K562 (cell line): ENCODE measurements around the gene BLM. TPM values are rescaled to one million over a fixed set of nuclear protein-coding genes. Genes with fewer than 3 reads are reported as not detected.

ENCODE experiments used
- ATAC-seq: fragments of 200-7000 bp; cut with Tn5 transposase; 3 replicates; pipeline ENCODE4 v1.9.1; 2020; ENCODE audit warnings: moderate library complexity
- BruUV-seq: library from RNA; stranded (reverse); fragments of 400-500 nt; replicated peaks from 2 replicates; lab custom pipeline; 2021; lab: Mats Ljungman, UMichigan
- CTCF ChIA-PET: fragments of 300-600 bp; formaldehyde crosslinking; extraction: SDS; loops from one replicate; lab custom pipeline; 2021; ENCODE audit warnings: low intra/inter-chr PET ratio; lab: Yijun Ruan, JAX
- POLR2A ChIA-PET: fragments of 300-600, 350-650 bp; sonication (Branson Sonifier 250); formaldehyde crosslinking; extraction: SDS; loops from one replicate; lab custom pipeline; 2021; ENCODE audit warnings: antibody characterized with exemption, inconsistent platforms; lab: Yijun Ruan, JAX
- DNase-seq, 4 experiments: peaks; one replicate each; pipeline versions ENCODE4 v3.0.0 to v3.0.0-alpha.2; 2011 to 2018; ENCODE audit warnings: low spot score in 3 of 4, mixed read lengths in 3 of 4; ENCODE audit errors: extremely low read depth in 1 of 4
- FAIRE-seq: peaks from 2 replicates; lab custom pipeline; 2011; peaks lifted over from hg19 to GRCh38; lab: Jason Lieb, UNC
- H2AFZ ChIP-seq: 2 replicates; pipeline ENCODE4 v1.6.0; 2011; ENCODE audit warnings: low read depth, low read length, control low read depth, inconsistent platforms
- H3K27ac ChIP-seq: fragments of 200-600 bp; 3 replicates; pipeline ENCODE4 v1.8.0; 2011; ENCODE audit warnings: low read depth, mild to moderate bottlenecking, control low read depth, inconsistent platforms, low read length, moderate library complexity, mixed read lengths; ENCODE audit errors: extremely low read depth
- H3K27me3 ChIP-seq, 2 experiments: fragments of 300-600 bp in 1 of 2; 2 replicates in 1 of 2; 3 replicates in 1 of 2; pipeline versions ENCODE4 v1.6.0 to v1.8.0; 2011; ENCODE audit warnings: inconsistent platforms in 2 of 2, low read length in 2 of 2, mild to moderate bottlenecking in 1 of 2, mixed read lengths in 1 of 2, moderate library complexity in 1 of 2; ENCODE audit not compliant: control insufficient read depth in 2 of 2, insufficient read depth in 2 of 2
- H3K36me3 ChIP-seq: fragments of 300-600 bp; 3 replicates; pipeline ENCODE4 v1.8.0; 2011; ENCODE audit warnings: mild to moderate bottlenecking, low read length, inconsistent platforms; ENCODE audit not compliant: control insufficient read depth, insufficient read depth
- H3K4me1 ChIP-seq, 2 experiments: fragments of 200-600 bp in 1 of 2; replicated peaks in 1 of 2; 2 replicates in 1 of 2; 3 replicates in 1 of 2; pipeline versions ENCODE4 v1.5.1 to v1.8.0; 2011; ENCODE audit warnings: inconsistent platforms in 2 of 2, low read length in 2 of 2, mild to moderate bottlenecking in 1 of 2, mixed read lengths in 1 of 2, moderate library complexity in 1 of 2; ENCODE audit not compliant: control insufficient read depth in 2 of 2, insufficient read depth in 2 of 2
- H3K4me2 ChIP-seq: 2 replicates; pipeline ENCODE4 v1.6.1; 2011; ENCODE audit warnings: low read length, control low read depth, inconsistent platforms, mixed read lengths; ENCODE audit not compliant: insufficient read depth
- H3K4me3 ChIP-seq: fragments of 200-600 bp; sonication (generic), shearing (Covaris generic); 2 replicates; pipeline ENCODE4 v1.5.1; 2016; ENCODE audit warnings: control low read depth, inconsistent platforms
- H3K79me2 ChIP-seq: fragments of 200-600 bp; 3 replicates; pipeline ENCODE4 v1.8.0; 2011; ENCODE audit warnings: low read length, inconsistent platforms; ENCODE audit not compliant: control insufficient read depth, insufficient read depth
- H3K9ac ChIP-seq, 2 experiments: 2 replicates each; pipeline versions ENCODE4 v1.6.0 to v1.6.1; 2011; ENCODE audit warnings: low read depth in 2 of 2, low read length in 2 of 2, control low read depth in 1 of 2, inconsistent platforms in 1 of 2, mild to moderate bottlenecking in 1 of 2, mixed read lengths in 1 of 2; ENCODE audit not compliant: insufficient read depth in 1 of 2
- H3K9me1 ChIP-seq: one replicate; pipeline ENCODE4 v1.6.0; 2011; ENCODE audit warnings: inconsistent platforms, mild to moderate bottlenecking, low read length, moderate library complexity; ENCODE audit not compliant: control insufficient read depth, insufficient read depth
- H3K9me3 ChIP-seq: replicated peaks from 2 replicates; pipeline ENCODE4 v1.5.1; 2011; ENCODE audit warnings: low read depth, low read length, inconsistent platforms; ENCODE audit not compliant: control insufficient read depth, insufficient read depth
- H4K20me1 ChIP-seq: replicated peaks from 2 replicates; pipeline ENCODE4 v1.6.1; 2011; ENCODE audit warnings: low read length, inconsistent platforms, mixed read lengths; ENCODE audit not compliant: control insufficient read depth, insufficient read depth
- C11orf30 ChIP-seq: fragments of 450-650 bp; IDR thresholded peaks from 2 replicates; pipeline ENCODE4 v1.6.1; 2016; ENCODE audit warnings: low read depth, mild to moderate bottlenecking
- CBX5 ChIP-seq: IDR thresholded peaks from 2 replicates; pipeline ENCODE4 v1.6.1; 2014; ENCODE audit warnings: low read depth, borderline replicate concordance
- CSDE1 ChIP-seq, 2 experiments: fragments of 450-650 bp; IDR thresholded peaks; 2 replicates each; pipeline ENCODE4 v1.6.1; 2016; ENCODE audit warnings: mild to moderate bottlenecking in 1 of 2
- ELF2 ChIP-seq: fragments of 250-450 bp; sonication (Bioruptor Pico); IDR thresholded peaks from 2 replicates; pipeline ENCODE4 v1.5.0; 2021; ENCODE audit warnings: mild to moderate bottlenecking
- HNRNPLL ChIP-seq: fragments of 200-400 bp; formaldehyde crosslinking; IDR thresholded peaks from 2 replicates; pipeline ENCODE4 v1.6.1; 2017; ENCODE audit warnings: low read length, low read depth, mild to moderate bottlenecking; ENCODE audit not compliant: poor library complexity, severe bottlenecking
- ILK ChIP-seq: fragments of 450-650 bp; IDR thresholded peaks from 2 replicates; pipeline ENCODE4 v1.6.1; 2016; ENCODE audit warnings: missing genetic modification characterization, low read depth, mild to moderate bottlenecking, missing compliant biosample characterization, moderate library complexity, borderline replicate concordance
- KDM1A ChIP-seq, 2 experiments: fragments of 450-650 bp; IDR thresholded peaks; 2 replicates each; pipeline ENCODE4 v1.6.1; 2016; ENCODE audit warnings: mild to moderate bottlenecking in 2 of 2
- MEF2A ChIP-seq: IDR thresholded peaks from 2 replicates; pipeline ENCODE4 v1.6.1; 2011; ENCODE audit warnings: low read depth, mild to moderate bottlenecking, low read length, moderate library complexity; ENCODE audit not compliant: control insufficient read depth
- MXI1 ChIP-seq: IDR thresholded peaks from 2 replicates; pipeline ENCODE4 v1.6.1; 2011; ENCODE audit warnings: low read depth, mild to moderate bottlenecking, improper control_type of control experiment, low read length
- NR2C2 ChIP-seq, 2 experiments: fragments of 200-800 bp in 1 of 2; sonication (Bioruptor generic) in 1 of 2; sonication (generic) in 1 of 2; formaldehyde crosslinking in 1 of 2; IDR thresholded peaks; 2 replicates each; pipeline versions ENCODE4 v1.6.1 to v1.8.0; 2016 to 2022; ENCODE audit warnings: mild to moderate bottlenecking in 1 of 2, missing compliant biosample characterization in 1 of 2, missing genetic modification characterization in 1 of 2, missing genetic modification reagents in 1 of 2
- XRCC3 ChIP-seq: fragments of 450-650 bp; IDR thresholded peaks from 2 replicates; pipeline ENCODE4 v1.6.1; 2017; ENCODE audit warnings: mild to moderate bottlenecking, moderate library complexity
- ZNF140 ChIP-seq: fragments of 250-450 bp; sonication (Bioruptor Pico); IDR thresholded peaks from 2 replicates; pipeline ENCODE4 v1.8.0; 2021; ENCODE audit warnings: moderate library complexity, mild to moderate bottlenecking, inconsistent platforms
- ZNF197 ChIP-seq: fragments of 200-800 bp; sonication (Bioruptor generic); IDR thresholded peaks from 2 replicates; pipeline ENCODE4 v1.6.1; 2016; ENCODE audit warnings: low read depth, missing genetic modification characterization, missing compliant biosample characterization
- ZNF551 ChIP-seq: fragments of 250-450 bp; sonication (Bioruptor Pico); IDR thresholded peaks from 2 replicates; pipeline ENCODE4 v1.5.0; 2021; ENCODE audit warnings: mild to moderate bottlenecking, moderate library complexity
- ZNF583 ChIP-seq: fragments of 250-450 bp; sonication (Bioruptor Pico); IDR thresholded peaks from 2 replicates; pipeline ENCODE4 v1.4.0; 2020
- WGBS: fragments of 100-300 bp; shearing (Covaris generic); methylation state at CpG from one replicate; pipeline ENCODE4 v1.1.6; 2016; ENCODE audit warnings: low coverage, mixed read lengths; ENCODE audit not compliant: insufficient coverage; ENCODE audit errors: missing lambda C conversion rate; 5-methylcytosine and 5-hydroxymethylcytosine counted together
- in situ Hi-C: fragments of 300-500 bp; cut with MboI; formaldehyde crosslinking; loops from 4 replicates; pipeline ENCODE4 v1.15.0; 2018; ENCODE audit warnings: inconsistent platforms, mixed read lengths
- intact Hi-C: fragments of 100-400 bp; cut with micrococcal nuclease; formaldehyde crosslinking; loops from 2 replicates; pipeline ENCODE4 v1.14.2; 2022
- polyA plus RNA-seq, 8 experiments: library from polyadenylated mRNA; depleted of rRNA in 4 of 8; stranded (reverse) in 5 of 8; unstranded in 3 of 8; fragments of >200 nt; fragmentation: Nextera tagmentation in 2 of 8; fragmentation: Illumina TruSeq in 1 of 8; extraction: Ambion mirVana in 2 of 8; extraction: Trizol in 1 of 8; gene quantifications; 2 replicates each; pipeline versions ENCODE4 v1.2.1 to v1.2.3, GENCODE V29; 2011 to 2014; ENCODE audit warnings: inconsistent platforms in 1 of 8, missing spikeins in 1 of 8
- total RNA-seq, 7 experiments: library from RNA; depleted of rRNA in 6 of 7; stranded (reverse); fragments of >200 nt in 6 of 7; fragmentation: Illumina TruSeq in 2 of 7; extraction: Trizol in 2 of 7; gene quantifications; 2 replicates each; pipeline versions ENCODE4 v1.2.1 to v1.2.3, GENCODE V29; 2011 to 2021; ENCODE audit warnings: low replicate concordance in 1 of 7
- TF ChIP-seq, protein P1 (sequence below), 2 experiments: fragments of 250-450 bp in 1 of 2; fragments of 450-650 bp in 1 of 2; sonication (Bioruptor Pico) in 1 of 2; IDR thresholded peaks; 2 replicates each; pipeline versions ENCODE4 v1.6.1 to v1.8.0; 2016 to 2021; ENCODE audit warnings: mild to moderate bottlenecking in 2 of 2, moderate library complexity in 2 of 2, missing compliant biosample characterization in 1 of 2, missing genetic modification characterization in 1 of 2
- TF ChIP-seq, protein P2 (sequence below): fragments of 250-450 bp; sonication (Bioruptor Pico); IDR thresholded peaks from 2 replicates; pipeline ENCODE4 v1.8.0; 2021; ENCODE audit warnings: mild to moderate bottlenecking, moderate library complexity
- TF ChIP-seq, protein P3 (sequence below): sonication (generic); formaldehyde crosslinking; IDR thresholded peaks from 2 replicates; pipeline ENCODE4 v1.4.0; 2020; ENCODE audit warnings: mild to moderate bottlenecking, missing genetic modification reagents

BLM gene
- total and polyA plus RNA-seq, 9 of the 15 experiments (the other 6 are each of a cell fraction or from before 2014, with no cell fraction given): 21.0 to 56.0 (median 43.9) TPM

DNA sequence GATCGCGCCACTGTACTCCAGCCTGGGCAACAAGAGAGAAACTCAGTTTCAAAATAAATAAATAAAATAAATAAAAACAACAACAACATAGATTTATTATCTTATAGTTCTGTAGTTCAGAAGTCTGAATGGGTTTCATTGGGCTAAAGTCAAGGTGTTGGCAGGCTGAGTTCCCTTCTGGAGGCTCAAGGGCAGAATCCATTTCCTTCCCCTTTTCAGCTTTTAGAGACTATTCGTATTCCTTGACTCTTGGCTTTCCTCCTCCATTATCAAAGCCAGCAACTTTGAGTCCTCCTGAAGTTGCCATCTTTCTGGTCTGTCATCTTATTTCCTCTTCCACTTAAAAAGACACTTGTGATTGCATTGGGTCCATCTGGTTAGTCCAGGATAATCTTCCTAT, 12.1 kb downstream of the BLM start:
- 97% methylated on average over 3 of the region's 3 CpGs for WGBS
- intact Hi-C loops (no loop called here), in situ Hi-C loops (no loop called here)
- peaks cover 3% of the 10 kb centered on the region; the same call in 1 of the 2 replicates for H3K9me3 ChIP-seq
- no peak overlapping the region for H3K27ac ChIP-seq
- H3K4me1 ChIP-seq: no peaks in the 10 kb centered on the region
- no peak overlapping the region for H3K9ac ChIP-seq
- FAIRE-seq (peak; percentile 54), DNase-seq (no peak), ATAC-seq (no peak)
- H3K79me2 ChIP-seq: peaks cover 89% of the 10 kb centered on the region
- H2AFZ ChIP-seq: no peak overlapping the region
- no peaks in the 10 kb centered on the region for H4K20me1 ChIP-seq
- H3K36me3 ChIP-seq: peaks cover 63% of the 10 kb centered on the region; the same call in 2 of the 3 replicates
- H3K4me2 ChIP-seq: no peak overlapping the region
- H3K9me1 ChIP-seq: no peaks in the 10 kb centered on the region
- BruUV-seq: no TSS peak
- no peaks in the 10 kb centered on the region for H3K27me3 ChIP-seq
- ChIA-PET CTCF (interaction anchor here (0.6 kb wide), 1 partner anchor 9 kb away, joined by 3 read pairs; no protein-coding TSS in a partner anchor), POLR2A (interaction anchor here (1.2 kb wide), 1 partner anchor 81 kb away, joined by 3 read pairs; no protein-coding TSS in a partner anchor)
- H3K4me3 ChIP-seq: no peak overlapping the region
- TF ChIP-seq MEF2A (no peak), NR2C2 (CRISPR knock-in tag; IDR thresholded peaks at IDR 0.05) (no peak), NR2C2 (tag; IDR thresholded peaks at IDR 0.05) (no peak), ZNF140 (CRISPR knock-in tag) (no peak), KDM1A (IDR thresholded peaks at IDR 0.05) (no peak), C11orf30 (no peak), ZNF583 (no peak), XRCC3 (no peak), CSDE1 (IDR thresholded peaks at IDR 0.05) (no peak), HNRNPLL (no peak), MXI1 (no peak), CBX5 (no peak), ZNF197 (no peak), ZNF551 (CRISPR knock-in tag) (no peak), ELF2 (CRISPR knock-in tag) (no peak), ILK (no peak)
- TF ChIP-seq, protein P1, sequence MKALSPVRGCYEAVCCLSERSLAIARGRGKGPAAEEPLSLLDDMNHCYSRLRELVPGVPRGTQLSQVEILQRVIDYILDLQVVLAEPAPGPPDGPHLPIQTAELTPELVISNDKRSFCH (CRISPR knock-in tag; IDR thresholded peaks at IDR 0.05): no peak
- TF ChIP-seq, protein P1 (tag; IDR thresholded peaks at IDR 0.05): no peak
- TF ChIP-seq, protein P2, sequence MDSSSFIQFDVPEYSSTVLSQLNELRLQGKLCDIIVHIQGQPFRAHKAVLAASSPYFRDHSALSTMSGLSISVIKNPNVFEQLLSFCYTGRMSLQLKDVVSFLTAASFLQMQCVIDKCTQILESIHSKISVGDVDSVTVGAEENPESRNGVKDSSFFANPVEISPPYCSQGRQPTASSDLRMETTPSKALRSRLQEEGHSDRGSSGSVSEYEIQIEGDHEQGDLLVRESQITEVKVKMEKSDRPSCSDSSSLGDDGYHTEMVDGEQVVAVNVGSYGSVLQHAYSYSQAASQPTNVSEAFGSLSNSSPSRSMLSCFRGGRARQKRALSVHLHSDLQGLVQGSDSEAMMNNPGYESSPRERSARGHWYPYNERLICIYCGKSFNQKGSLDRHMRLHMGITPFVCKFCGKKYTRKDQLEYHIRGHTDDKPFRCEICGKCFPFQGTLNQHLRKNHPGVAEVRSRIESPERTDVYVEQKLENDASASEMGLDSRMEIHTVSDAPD (CRISPR knock-in tag): no peak
- TF ChIP-seq, protein P3, sequence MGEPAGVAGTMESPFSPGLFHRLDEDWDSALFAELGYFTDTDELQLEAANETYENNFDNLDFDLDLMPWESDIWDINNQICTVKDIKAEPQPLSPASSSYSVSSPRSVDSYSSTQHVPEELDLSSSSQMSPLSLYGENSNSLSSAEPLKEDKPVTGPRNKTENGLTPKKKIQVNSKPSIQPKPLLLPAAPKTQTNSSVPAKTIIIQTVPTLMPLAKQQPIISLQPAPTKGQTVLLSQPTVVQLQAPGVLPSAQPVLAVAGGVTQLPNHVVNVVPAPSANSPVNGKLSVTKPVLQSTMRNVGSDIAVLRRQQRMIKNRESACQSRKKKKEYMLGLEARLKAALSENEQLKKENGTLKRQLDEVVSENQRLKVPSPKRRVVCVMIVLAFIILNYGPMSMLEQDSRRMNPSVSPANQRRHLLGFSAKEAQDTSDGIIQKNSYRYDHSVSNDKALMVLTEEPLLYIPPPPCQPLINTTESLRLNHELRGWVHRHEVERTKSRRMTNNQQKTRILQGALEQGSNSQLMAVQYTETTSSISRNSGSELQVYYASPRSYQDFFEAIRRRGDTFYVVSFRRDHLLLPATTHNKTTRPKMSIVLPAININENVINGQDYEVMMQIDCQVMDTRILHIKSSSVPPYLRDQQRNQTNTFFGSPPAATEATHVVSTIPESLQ (CRISPR knock-in tag): no peak
